Ishikawa (cell line): ENCODE results near the gene KLKB1.

ENCODE experiments used
- CEBPB ChIP-seq: IDR thresholded peaks from 2 replicates; pipeline ENCODE4 v1.6.1; 2012
- CREB1 ChIP-seq: IDR thresholded peaks from 2 replicates; pipeline ENCODE4 v1.6.1; 2012; ENCODE audit warnings: low read depth
- EP300 ChIP-seq: IDR thresholded peaks from 2 replicates; pipeline ENCODE4 v1.6.1; 2012; ENCODE audit warnings: borderline replicate concordance
- FOXM1 ChIP-seq: IDR thresholded peaks from 2 replicates; pipeline ENCODE4 v1.6.1; 2012; ENCODE audit warnings: low read depth, borderline replicate concordance
- MAX ChIP-seq: IDR thresholded peaks from 2 replicates; pipeline ENCODE4 v1.6.1; 2012
- NFIC ChIP-seq: IDR thresholded peaks from 2 replicates; pipeline ENCODE4 v1.6.1; 2012
- RAD21 ChIP-seq: IDR thresholded peaks from 2 replicates; pipeline ENCODE4 v1.6.1; 2012; ENCODE audit warnings: low read depth
- REST ChIP-seq: IDR thresholded peaks from 2 replicates; pipeline ENCODE4 v1.6.1; 2012; ENCODE audit warnings: low read depth, mild to moderate bottlenecking
- TAF1 ChIP-seq: IDR thresholded peaks from 2 replicates; pipeline ENCODE4 v1.6.1; 2012; ENCODE audit warnings: low read depth, mild to moderate bottlenecking
- TEAD4 ChIP-seq: IDR thresholded peaks from 2 replicates; pipeline ENCODE4 v1.6.1; 2012
- YY1 ChIP-seq: IDR thresholded peaks from 2 replicates; pipeline ENCODE4 v1.6.1; 2012; ENCODE audit warnings: low read depth
- ZBTB7A ChIP-seq: IDR thresholded peaks from 2 replicates; pipeline ENCODE4 v1.6.1; 2012; ENCODE audit warnings: low read depth

- TF ChIP-seq REST (no peak), FOXM1 (no peak), EP300 (no peak), YY1 (no peak), MAX (no peak), RAD21 (no peak), NFIC (no peak), CEBPB (no peak), CREB1 (no peak), TEAD4 (no peak), TAF1 (no peak), ZBTB7A (no peak)
Measured at GRCh38 chr4:186286581-186286980, 59.3 kb downstream of the KLKB1 start.
